H9 (cell line): ENCODE results near the gene DACT3. TPM values are rescaled to one million over a fixed set of nuclear protein-coding genes. Genes with fewer than 3 reads are reported as not detected.

Source experiments
- DNase-seq: peaks from one replicate; pipeline ENCODE4 v3.0.0-alpha.2; 2017
- H2AFZ ChIP-seq: one replicate; pipeline ENCODE4 v1.6.1; 2013; ENCODE audit warnings: mild to moderate bottlenecking, low read length, control low read depth, moderate library complexity
- H2AK5ac ChIP-seq: 2 replicates; pipeline ENCODE4 v1.6.1; 2013; ENCODE audit warnings: low read length, control low read depth, mixed read lengths; ENCODE audit not compliant: insufficient read length
- H2BK120ac ChIP-seq: one replicate; pipeline ENCODE4 v1.6.1; 2013; ENCODE audit warnings: low read depth, mild to moderate bottlenecking, low read length, control low read depth, inconsistent platforms; ENCODE audit not compliant: poor library complexity, severe bottlenecking
- H2BK12ac ChIP-seq: 2 replicates; pipeline ENCODE4 v1.6.1; 2013; ENCODE audit warnings: low read length, control low read depth, mixed read lengths, low read depth; ENCODE audit not compliant: insufficient read length
- H2BK15ac ChIP-seq: 2 replicates; pipeline ENCODE4 v1.6.1; 2013; ENCODE audit warnings: low read depth, low read length, control low read depth
- H2BK20ac ChIP-seq: one replicate; pipeline ENCODE4 v1.6.1; 2013; ENCODE audit warnings: low read depth, mild to moderate bottlenecking, low read length, control low read depth, inconsistent platforms; ENCODE audit not compliant: poor library complexity, severe bottlenecking
- H2BK5ac ChIP-seq: 2 replicates; pipeline ENCODE4 v1.6.1; 2013; ENCODE audit warnings: low read length, control low read depth, mixed read lengths; ENCODE audit not compliant: insufficient read length
- H3K14ac ChIP-seq: 2 replicates; pipeline ENCODE4 v1.6.1; 2013; ENCODE audit warnings: low read length, control low read depth; ENCODE audit not compliant: insufficient read depth
- H3K18ac ChIP-seq: 2 replicates; pipeline ENCODE4 v1.6.1; 2013; ENCODE audit warnings: low read depth, mild to moderate bottlenecking, mixed read lengths, low read length, control low read depth; ENCODE audit not compliant: insufficient read length
- H3K23ac ChIP-seq: 2 replicates; pipeline ENCODE4 v1.6.1; 2013; ENCODE audit warnings: low read length, control low read depth, mixed read lengths, low read depth; ENCODE audit not compliant: insufficient read length
- H3K23me2 ChIP-seq: 2 replicates; pipeline ENCODE4 v1.6.1; 2013; ENCODE audit warnings: low read depth, mild to moderate bottlenecking, mixed read lengths, low read length, control low read depth; ENCODE audit not compliant: insufficient read length, poor library complexity, severe bottlenecking
- H3K27ac ChIP-seq: 2 replicates; pipeline ENCODE4 v1.5.1; 2013; ENCODE audit warnings: low read length, control low read depth, mixed read lengths, low read depth; ENCODE audit not compliant: insufficient read length
- H3K27me3 ChIP-seq: 2 replicates; pipeline ENCODE4 v1.6.1; 2013; ENCODE audit warnings: low read length, control low read depth, inconsistent platforms; ENCODE audit not compliant: insufficient read depth
- H3K4ac ChIP-seq: 2 replicates; pipeline ENCODE4 v1.6.1; 2013; ENCODE audit warnings: low read depth, mild to moderate bottlenecking, control low read depth, inconsistent platforms, low read length, moderate library complexity
- H3K4me1 ChIP-seq: 2 replicates; pipeline ENCODE4 v1.6.1; 2013; ENCODE audit warnings: low read length, control low read depth, inconsistent platforms; ENCODE audit not compliant: insufficient read depth
- H3K4me2 ChIP-seq: 2 replicates; pipeline ENCODE4 v1.6.1; 2013; ENCODE audit warnings: low read length, control low read depth, mixed read lengths; ENCODE audit not compliant: insufficient read length, insufficient read depth
- H3K56ac ChIP-seq: 2 replicates; pipeline ENCODE4 v1.6.1; 2013; ENCODE audit warnings: low read depth, mild to moderate bottlenecking, mixed read lengths, low read length, control low read depth; ENCODE audit not compliant: insufficient read length
- H3K79me1 ChIP-seq: 2 replicates; pipeline ENCODE4 v1.6.1; 2013; ENCODE audit warnings: low read depth, mild to moderate bottlenecking, moderate library complexity, low read length, control low read depth, inconsistent platforms; ENCODE audit not compliant: insufficient read depth, poor library complexity, severe bottlenecking
- H3K79me2 ChIP-seq: 2 replicates; pipeline ENCODE4 v1.6.1; 2013; ENCODE audit warnings: low read length, control low read depth, inconsistent platforms; ENCODE audit not compliant: insufficient read depth
- H3K9ac ChIP-seq: 2 replicates; pipeline ENCODE4 v1.6.1; 2013; ENCODE audit warnings: low read length, control low read depth, mixed read lengths; ENCODE audit not compliant: insufficient read length; ENCODE audit errors: extremely low read depth
- H3K9me3 ChIP-seq: one replicate; pipeline ENCODE4 v1.6.1; 2013; ENCODE audit warnings: low read depth, low read length, inconsistent platforms; ENCODE audit not compliant: control insufficient read depth
- H3T11ph ChIP-seq: one replicate; pipeline ENCODE4 v1.6.1; 2013; ENCODE audit warnings: mild to moderate bottlenecking, low read length, control low read depth, inconsistent platforms
- H4K20me1 ChIP-seq: one replicate; pipeline ENCODE4 v1.6.1; 2013; ENCODE audit not compliant: control insufficient read depth, insufficient read length, insufficient read depth
- H4K5ac ChIP-seq: 2 replicates; pipeline ENCODE4 v1.6.1; 2013; ENCODE audit warnings: low read depth, mild to moderate bottlenecking, mixed read lengths, low read length, control low read depth; ENCODE audit not compliant: insufficient read length
- H4K8ac ChIP-seq: replicated peaks from 2 replicates; pipeline ENCODE4 v1.6.1; 2013; ENCODE audit warnings: low read length, control low read depth, mixed read lengths, low read depth; ENCODE audit not compliant: insufficient read length
- H4K91ac ChIP-seq: 2 replicates; pipeline ENCODE4 v1.6.1; 2013; ENCODE audit warnings: low read depth, mild to moderate bottlenecking, moderate library complexity, mixed read lengths, low read length, control low read depth; ENCODE audit not compliant: insufficient read length
- H3K27ac Mint-ChIP-seq, 3 experiments: 2 replicates in 2 of 3; 3 replicates in 1 of 3; pipeline ENCODE4 v1.8.0; 2020 to 2021; ENCODE audit warnings: mixed read lengths in 3 of 3, mild to moderate bottlenecking in 1 of 3, moderate library complexity in 1 of 3
- H3K27me3 Mint-ChIP-seq: 2 replicates; pipeline ENCODE4 v1.8.0; 2021; ENCODE audit warnings: low read depth, mild to moderate bottlenecking, moderate library complexity, mixed read lengths
- H3K36me3 Mint-ChIP-seq, 3 experiments: 2 replicates in 2 of 3; 3 replicates in 1 of 3; pipeline ENCODE4 v1.8.0; 2020 to 2021; ENCODE audit warnings: low read depth in 3 of 3, mixed read lengths in 3 of 3; ENCODE audit not compliant: insufficient read depth in 1 of 3
- H3K4me1 Mint-ChIP-seq, 2 experiments: 2 replicates each; pipeline ENCODE4 v1.8.0; 2020; ENCODE audit warnings: mixed read lengths in 2 of 2
- H3K4me3 Mint-ChIP-seq, 2 experiments: 2 replicates in 1 of 2; 3 replicates in 1 of 2; pipeline ENCODE4 v1.8.0; 2020 to 2021; ENCODE audit warnings: mild to moderate bottlenecking in 2 of 2, mixed read lengths in 2 of 2, moderate library complexity in 1 of 2
- H3K9me3 Mint-ChIP-seq, 2 experiments: 2 replicates in 1 of 2; 3 replicates in 1 of 2; pipeline ENCODE4 v1.8.0; 2020; ENCODE audit warnings: mild to moderate bottlenecking in 2 of 2, mixed read lengths in 2 of 2, moderate library complexity in 1 of 2
- CTCF ChIP-seq: fragments of 200-600 bp; sonication (generic); conservative IDR thresholded peaks from 3 replicates; pipeline ENCODE4 v1.8.0; 2021; ENCODE audit warnings: antibody characterized with exemption, mild to moderate bottlenecking
- WGBS: extraction: QIAGEN DNeasy Blood & Tissue Kit; methylation state at CpG from one replicate; pipeline ENCODE4 v1.1.7; 2013; ENCODE audit warnings: missing lambda C conversion rate, low lambda C conversion rate, mixed read lengths; ENCODE audit not compliant: insufficient read length; ENCODE audit errors: extremely low coverage; 5-methylcytosine and 5-hydroxymethylcytosine counted together
- total RNA-seq: library from RNA; stranded (reverse); gene quantifications from 2 replicates; pipeline ENCODE4 v1.2.1, GENCODE V29; 2021

Gene DACT3
- total RNA-seq, 1 experiment from 2014 or later = 0.87 TPM

- no peak overlapping the region for H4K8ac ChIP-seq
- H2BK12ac ChIP-seq = no peak overlapping the region
- no peak overlapping the region for H3T11ph ChIP-seq
- Mint-ChIP-seq H3K9me3 (no peaks in the 10 kb centered on the region), H3K27ac (no peak overlapping the region), H3K4me1 (peaks cover 13 to 25% of the 10 kb centered on the region in 2 experiments), H3K36me3 (peaks cover 28 to 53% (median 52%) of the 10 kb centered on the region in 3 experiments; a peak in 6 of 7 replicates), H3K27me3 (no peaks in the 10 kb centered on the region), H3K4me3 (no peak overlapping the region)
- no peak overlapping the region for H2BK120ac ChIP-seq
- H2BK15ac ChIP-seq = no peak overlapping the region
- no peaks in the 10 kb centered on the region for H4K20me1 ChIP-seq
- H2AK5ac ChIP-seq = no peak overlapping the region
- H3K4me1 ChIP-seq = no peaks in the 10 kb centered on the region
- no CpG with 5 or more reads among the region's 12 CpGs for WGBS
- H3K27me3 ChIP-seq = no peaks in the 10 kb centered on the region
- H4K5ac ChIP-seq = no peak overlapping the region
- no peak overlapping the region for H2AFZ ChIP-seq
- TF ChIP-seq CTCF = no peak
- H3K79me2 ChIP-seq = peaks cover 5% of the 10 kb centered on the region; the same call in 1 of the 2 replicates
- H3K27ac ChIP-seq = no peak overlapping the region
- no peaks in the 10 kb centered on the region for H3K9me3 ChIP-seq
- H4K91ac ChIP-seq = no peak overlapping the region
- DNase-seq = no peak
- H3K9ac ChIP-seq = no peak overlapping the region
- no peak overlapping the region for H3K4ac ChIP-seq
- H3K79me1 ChIP-seq = peaks cover 4% of the 10 kb centered on the region
- no peak overlapping the region for H3K18ac ChIP-seq
- no peak overlapping the region for H3K56ac ChIP-seq
- H2BK5ac ChIP-seq = no peak overlapping the region
- no peak overlapping the region for H3K23ac ChIP-seq
- H3K23me2 ChIP-seq = peaks cover 2% of the 10 kb centered on the region
- H2BK20ac ChIP-seq = no peak overlapping the region
- no peak overlapping the region for H3K4me2 ChIP-seq
- H3K14ac ChIP-seq = no peak overlapping the region
Measured at GRCh38 chr19:46607448-46607841, 53.5 kb downstream of the DACT3 start.
